Osteoblast (primary cell): ENCODE results near the gene ZNF600. TPM values are rescaled to one million over a fixed set of nuclear protein-coding genes. Genes with fewer than 3 reads are reported as not detected.
"Not testable (repeated sequence)": the region's sequence is repeated elsewhere in the genome, so short reads cannot be mapped to it uniquely, and the experiment has no call there.

Experiments used
- DNase-seq: peaks from one replicate; pipeline ENCODE4 v3.0.0; 2011; ENCODE audit warnings: low spot score, mixed read lengths; ENCODE audit not compliant: insufficient read length; ENCODE audit errors: missing footprints
- H2AFZ ChIP-seq: 2 replicates; pipeline ENCODE4 v1.6.0; 2011; ENCODE audit warnings: mild to moderate bottlenecking, low read length
- H3K27ac ChIP-seq: 2 replicates; pipeline ENCODE4 v1.5.1; 2011; ENCODE audit warnings: mild to moderate bottlenecking, low read depth, low read length, moderate library complexity
- H3K27me3 ChIP-seq: 2 replicates; pipeline ENCODE4 v1.6.0; 2012; ENCODE audit warnings: mild to moderate bottlenecking, control low read depth, inconsistent platforms, low read length, moderate library complexity; ENCODE audit not compliant: insufficient read depth
- H3K36me3 ChIP-seq: 2 replicates; pipeline ENCODE4 v1.5.1; 2011; ENCODE audit warnings: mild to moderate bottlenecking, low read length, control low read depth, moderate library complexity; ENCODE audit not compliant: insufficient read depth
- H3K4me1 ChIP-seq: 2 replicates; pipeline ENCODE4 v1.5.1; 2011; ENCODE audit warnings: mild to moderate bottlenecking, low read length, control low read depth, moderate library complexity; ENCODE audit not compliant: insufficient read depth
- H3K4me2 ChIP-seq: 2 replicates; pipeline ENCODE4 v1.6.0; 2011; ENCODE audit warnings: mild to moderate bottlenecking, low read length; ENCODE audit not compliant: insufficient read depth
- H3K4me3 ChIP-seq: fragments of 200-600 bp; sonication (generic); 3 replicates; pipeline ENCODE4 v1.5.1; 2012; ENCODE audit warnings: mild to moderate bottlenecking, low read length, inconsistent platforms; ENCODE audit not compliant: insufficient read depth
- H3K79me2 ChIP-seq: 2 replicates; pipeline ENCODE4 v1.6.0; 2012; ENCODE audit warnings: mild to moderate bottlenecking, low read length, control low read depth, inconsistent platforms; ENCODE audit not compliant: insufficient read depth
- H3K9me3 ChIP-seq: 2 replicates; pipeline ENCODE4 v1.5.1; 2011; ENCODE audit warnings: low read depth, low read length, control low read depth
- H4K20me1 ChIP-seq: 2 replicates; pipeline ENCODE4 v1.6.0; 2012; ENCODE audit warnings: mild to moderate bottlenecking, low read length, control low read depth; ENCODE audit not compliant: insufficient read depth
- CTCF ChIP-seq: IDR thresholded peaks from 2 replicates; pipeline ENCODE4 v1.5.1; 2011; ENCODE audit warnings: mild to moderate bottlenecking, low read depth, low read length, moderate library complexity; ENCODE audit errors: extremely low read depth
- total RNA-seq: library from RNA; depleted of rRNA; stranded (reverse); fragments of >200 nt; gene quantifications from 2 replicates; pipeline ENCODE4 v1.2.3, GENCODE V29; 2012

The ZNF600 gene
- total RNA-seq, 1 donor: 9.8 TPM

DNA sequence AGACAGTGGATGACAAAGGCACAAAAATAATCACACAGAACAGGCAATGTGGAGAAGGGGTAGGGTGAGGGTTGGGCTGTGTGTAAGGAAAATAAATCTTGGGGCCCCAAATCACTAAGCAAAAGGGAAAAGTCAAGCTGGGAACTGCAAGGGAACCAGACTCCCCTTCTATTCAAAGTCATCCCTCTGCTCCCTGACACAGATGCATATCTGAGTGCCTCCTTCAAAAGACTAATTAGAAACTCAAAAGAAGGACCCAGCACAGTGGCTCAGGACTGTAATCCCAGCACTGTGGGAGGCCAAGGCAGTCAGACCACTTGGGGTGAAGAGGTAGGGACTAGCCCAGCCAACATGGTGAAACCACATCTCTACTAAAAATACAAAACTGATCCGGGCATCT lies 70.1 kb downstream of the ZNF600 start:
- Histone ChIP-seq H3K4me3 (no peak overlapping the region), H3K27me3 (no peaks in the 10 kb centered on the region), H3K36me3 (peaks cover 6% of the 10 kb centered on the region), H3K4me1 (no peaks in the 10 kb centered on the region), H3K9me3 (no peaks in the 10 kb centered on the region), H2AFZ (no peak overlapping the region), H3K79me2 (no peaks in the 10 kb centered on the region), H4K20me1 (no peaks in the 10 kb centered on the region), H3K27ac (no peak overlapping the region), H3K4me2 (no peak overlapping the region)
- TF ChIP-seq CTCF: no peak
- no peak for DNase-seq

DNA sequence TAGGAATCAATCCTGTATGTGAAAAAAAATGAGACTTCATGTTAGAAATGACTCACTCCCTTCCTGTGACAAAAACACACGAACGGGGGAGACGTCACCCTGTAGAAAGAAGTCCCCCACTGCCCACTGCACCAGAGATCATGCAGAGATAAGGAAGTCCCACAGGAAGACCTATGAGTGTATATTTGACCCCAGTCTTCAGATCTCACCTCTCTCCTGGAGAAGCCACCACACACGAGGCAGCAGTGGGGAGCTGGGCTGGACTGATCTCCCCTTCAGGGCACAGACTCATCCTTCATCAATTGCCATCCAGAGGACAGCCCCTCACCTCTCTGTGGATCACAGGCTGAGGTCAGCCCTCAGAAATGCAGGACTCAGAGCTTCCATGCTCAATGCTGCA lies 70.7 kb downstream of the ZNF600 start:
- not testable (repeated sequence) for H3K27me3 ChIP-seq, H4K20me1 ChIP-seq, H3K9me3 ChIP-seq, H3K4me1 ChIP-seq, H3K4me2 ChIP-seq, H3K36me3 ChIP-seq, H2AFZ ChIP-seq, H3K27ac ChIP-seq, DNase-seq, H3K4me3 ChIP-seq, H3K79me2 ChIP-seq

- not testable (repeated sequence) for H3K27me3 ChIP-seq, H3K4me2 ChIP-seq, H3K27ac ChIP-seq, H3K4me3 ChIP-seq, H2AFZ ChIP-seq, H3K9me3 ChIP-seq, H3K4me1 ChIP-seq, H3K79me2 ChIP-seq, H4K20me1 ChIP-seq, DNase-seq, H3K36me3 ChIP-seq
Measured at GRCh38 chr19:52715330-52715729, 71.3 kb downstream of the ZNF600 start.

Other genes starting within 250 kb of the ZNF600 start
- gene ZNF701, start 216.5 kb downstream of the ZNF600 start, total RNA-seq: 14.5 and 17.7 TPM in 2 replicates
- 52.8 and 59.5 TPM in 2 replicates for gene ZNF83, start 148.4 kb downstream of the ZNF600 start, total RNA-seq
- 10.5 and 15.3 TPM in 2 replicates for gene ZNF611, start 51.7 kb downstream of the ZNF600 start, total RNA-seq
- gene ZNF28, start 34.8 kb upstream of the ZNF600 start, total RNA-seq: 15.0 and 23.2 TPM in 2 replicates
- gene ZNF468, start 70.8 kb upstream of the ZNF600 start, total RNA-seq: 23.0 and 23.2 TPM in 2 replicates
- gene ZNF320, start 110.8 kb upstream of the ZNF600 start, total RNA-seq: 10.0 and 11.2 TPM in 2 replicates
- gene ZNF888, start 136.6 kb upstream of the ZNF600 start, total RNA-seq: 4.7 and 5.0 TPM in 2 replicates
- gene ZNF816, start 176.1 kb upstream of the ZNF600 start, total RNA-seq: 8.3 and 9.8 TPM in 2 replicates
- gene ERVV-1, start 227.1 kb upstream of the ZNF600 start, total RNA-seq: not detected in 2 replicates